NCI-H345 (cell line): ENCODE data around the gene CRYBB3.
"Not testable (repeated sequence)": the region's sequence is repeated elsewhere in the genome, so short reads cannot be mapped to it uniquely, and the experiment has no call there.

Source experiments
- DNase-seq: peaks from one replicate; lab custom pipeline; 2025; lab: John Stamatoyannopoulos, UW

CRYBB3 gene

DNA sequence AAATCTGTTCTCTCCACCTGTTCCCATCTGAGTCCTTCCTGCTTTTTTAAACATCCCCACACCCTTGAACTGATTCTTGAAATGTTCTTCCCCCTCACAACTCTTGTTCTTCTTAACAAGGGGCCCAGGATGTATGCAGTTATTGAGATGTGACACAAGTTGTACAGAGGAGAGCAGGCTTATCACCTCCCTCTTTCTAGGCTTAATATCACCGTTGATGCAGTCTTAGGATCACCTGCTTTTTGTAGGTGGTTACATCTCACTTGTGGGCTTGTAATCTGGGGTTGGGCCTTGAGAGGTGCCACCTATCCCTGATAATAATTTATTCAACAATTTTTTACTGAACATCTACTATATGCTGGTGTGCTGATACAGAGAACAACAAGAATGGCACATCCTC, 6.2 kb downstream of the CRYBB3 start:
- DNase-seq: no peak

- DNase-seq: no peak
Measured at GRCh38 chr22:25206998-25207397, 7.3 kb downstream of the CRYBB3 start.

GRCh38 chr22:25207553-25208157, 8.0 kb downstream of the CRYBB3 start:
- no peak for DNase-seq

DNA sequence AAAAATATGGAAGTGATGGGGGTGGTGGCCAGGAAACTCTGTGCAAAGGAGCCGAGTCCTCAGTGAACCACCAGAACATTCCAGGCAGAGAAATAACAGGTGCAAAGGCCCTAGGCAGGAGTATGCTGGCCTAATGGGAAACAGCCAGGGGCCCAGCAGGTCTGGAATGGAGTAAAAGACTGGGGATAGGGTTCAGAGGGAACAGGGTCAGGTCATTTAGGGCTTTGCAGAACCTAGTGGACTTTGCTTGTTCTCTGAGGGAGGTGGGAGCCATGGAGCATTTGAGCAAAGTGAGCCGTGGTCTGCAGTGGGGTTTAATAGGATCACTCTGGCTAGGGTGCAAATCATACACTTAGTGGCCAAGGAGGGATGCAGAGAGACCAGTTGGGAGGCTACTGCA, 8.7 kb downstream of the CRYBB3 start:
- DNase-seq: no peak

DNA sequence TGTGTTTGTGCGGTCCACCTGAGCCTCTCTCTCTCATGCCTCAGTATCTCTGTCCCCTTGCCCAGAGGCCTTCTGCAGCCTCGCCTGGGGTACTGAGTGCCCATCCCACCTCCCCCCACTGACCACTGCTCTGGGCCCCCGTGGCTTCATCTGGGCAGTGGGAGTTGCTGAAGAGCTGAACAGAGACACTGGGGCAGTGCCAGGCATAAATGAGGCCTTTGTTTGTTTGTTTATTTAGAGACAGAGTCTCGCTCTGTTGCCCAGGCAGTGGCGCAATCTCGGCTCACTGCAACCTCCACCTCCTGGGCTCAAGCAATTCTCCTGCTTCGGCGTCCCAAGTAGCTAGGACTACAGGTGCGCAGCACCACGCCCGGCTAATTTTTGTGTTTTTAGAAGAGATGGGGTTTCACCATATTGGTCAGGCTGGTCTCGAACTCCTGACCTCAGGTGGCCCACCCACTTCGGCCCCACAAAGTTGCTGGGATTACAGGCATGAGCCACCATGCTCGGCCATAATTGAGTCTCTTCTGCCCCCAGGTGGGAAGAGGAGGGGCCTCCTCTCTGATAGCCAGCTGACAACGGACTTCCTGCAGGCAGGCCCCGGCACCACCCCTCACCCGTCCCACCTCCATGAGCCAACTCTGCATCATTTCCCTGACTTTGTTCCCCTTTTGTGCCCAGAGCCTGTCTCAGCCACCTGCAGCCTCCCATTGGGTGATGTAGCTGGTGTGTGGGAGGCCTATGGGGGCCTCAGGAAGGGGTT, 9.3 kb downstream of the CRYBB3 start:
- DNase-seq: no peak

GRCh38 chr22:25210793-25211192, 11.1 kb downstream of the CRYBB3 start:
- DNase-seq: no peak

DNA sequence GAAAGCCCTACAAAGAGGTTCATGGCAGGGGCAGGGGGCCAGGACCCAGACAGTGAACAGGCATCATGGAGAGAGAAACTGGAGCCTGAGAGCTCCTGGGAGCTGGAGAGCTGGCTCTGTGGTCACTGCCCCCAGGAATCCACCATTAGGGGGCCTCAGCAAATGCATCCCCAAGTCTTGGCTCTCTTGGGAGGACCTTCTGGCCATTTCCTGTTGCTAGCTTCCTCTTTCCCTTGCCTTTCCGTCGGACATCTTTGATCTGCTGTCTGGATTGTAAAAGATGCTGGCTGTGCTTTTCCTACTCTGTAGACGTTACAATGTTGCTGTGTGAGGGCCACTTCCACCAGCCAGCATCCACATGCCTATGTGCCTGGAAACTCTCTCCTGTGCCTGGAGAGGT, 12.7 kb downstream of the CRYBB3 start:
- no peak for DNase-seq

- DNase-seq: no peak
Measured at GRCh38 chr22:25213221-25213620, 13.6 kb downstream of the CRYBB3 start.

GRCh38 chr22:25216230-25216629, 16.6 kb downstream of the CRYBB3 start:
- DNase-seq: no peak

GRCh38 chr22:25219211-25219689, 19.6 kb downstream of the CRYBB3 start, which contains the start of gene CRYBB2:
Gene CRYBB2 (plus strand): TSS chr22:25219639. CDS start chr22:25221430, 1,791 bp downstream.
- DNase-seq: no peak

DNA sequence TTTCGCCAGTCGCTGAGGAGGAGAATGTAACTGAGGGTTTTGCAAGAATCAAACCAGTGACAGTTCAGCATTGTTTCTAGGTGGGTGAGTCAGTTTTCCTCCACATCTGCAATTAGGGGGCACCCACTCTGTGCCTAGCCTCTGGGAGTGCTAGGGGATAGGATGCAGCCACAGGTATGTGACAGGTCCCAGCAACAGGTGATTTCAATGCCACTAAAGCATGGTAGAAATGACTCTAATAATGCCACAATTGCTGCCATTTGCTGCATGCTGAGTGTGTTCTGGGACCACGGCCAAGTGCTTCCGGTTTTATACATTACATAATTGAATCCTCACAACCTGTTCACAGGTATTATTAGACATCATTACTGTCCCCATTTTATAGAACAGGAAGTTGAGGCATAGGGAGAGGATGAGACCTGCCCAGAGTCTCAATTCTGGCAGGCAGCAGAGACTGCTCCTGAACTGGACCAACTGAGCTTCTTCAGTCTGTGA, 20.3 kb downstream of the CRYBB3 start:
- peak; percentile 11 for DNase-seq

GRCh38 chr22:25221790-25222189, 22.1 kb downstream of the CRYBB3 start:
- DNase-seq: no peak

GRCh38 chr22:25223269-25223850, 23.7 kb downstream of the CRYBB3 start:
- DNase-seq: no peak

DNA sequence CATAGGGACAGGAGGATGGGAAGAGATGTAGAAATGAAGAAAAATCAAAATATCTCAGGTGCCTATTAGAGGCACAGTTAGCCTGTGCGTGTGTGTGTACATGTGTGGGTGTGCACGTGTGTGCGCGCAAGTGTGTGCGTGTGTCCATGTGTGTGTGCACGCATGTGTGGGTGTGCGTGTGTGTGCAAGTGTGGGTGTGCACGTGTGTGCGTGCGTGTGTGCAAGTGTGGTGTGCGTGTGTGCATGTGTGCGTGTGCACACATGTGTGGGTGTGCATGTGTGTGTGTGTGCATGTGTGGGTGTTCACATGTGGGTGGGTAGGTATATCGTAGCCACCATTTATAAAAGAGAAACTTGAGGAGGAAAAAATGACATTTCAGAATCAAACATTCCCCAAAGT, 29.2 kb downstream of the CRYBB3 start:
- DNase-seq: no peak

DNA sequence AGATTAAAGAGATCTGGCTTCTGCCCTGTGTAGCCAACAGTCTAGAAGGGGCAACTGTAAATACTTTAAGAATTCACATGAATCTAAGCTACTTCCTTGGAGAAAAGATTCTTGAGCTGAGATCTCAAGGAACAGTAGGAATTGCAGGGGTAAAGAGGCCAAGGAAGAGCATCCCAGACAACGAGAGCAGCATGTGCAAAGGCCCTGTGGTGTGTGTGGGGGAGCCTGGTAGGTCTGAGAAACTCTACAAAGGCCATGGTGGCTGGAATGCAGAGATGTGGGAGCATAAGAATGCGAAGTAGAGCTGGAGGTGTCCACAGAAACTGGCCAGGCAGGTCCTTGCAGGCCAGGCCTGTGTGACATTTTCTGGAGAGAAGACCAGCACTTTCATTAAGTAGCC, 31.1 kb downstream of the CRYBB3 start:
- DNase-seq: not testable (repeated sequence)

DNA sequence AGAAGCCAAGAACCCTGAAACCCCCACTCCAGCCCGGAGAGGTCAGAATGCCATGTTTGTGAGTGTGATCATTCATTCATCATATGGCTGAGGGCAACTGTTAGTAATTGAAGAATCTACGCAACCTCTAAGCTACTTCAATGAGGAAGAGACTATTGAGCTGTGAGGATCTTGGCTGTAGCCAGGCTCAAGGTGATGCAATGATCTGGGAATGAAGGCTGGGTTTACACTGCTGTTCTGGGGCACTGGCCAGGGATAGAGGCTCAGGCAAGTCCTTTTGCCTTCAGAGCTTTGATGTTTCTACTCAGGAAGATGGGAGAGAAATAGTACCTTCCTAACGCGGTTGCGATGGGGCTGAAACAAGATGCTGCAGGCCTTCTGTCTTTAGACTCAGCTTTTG, 32.6 kb downstream of the CRYBB3 start:
- no peak for DNase-seq

- not testable (repeated sequence) for DNase-seq
Measured at GRCh38 chr22:25233706-25234105, 34.0 kb downstream of the CRYBB3 start.

DNA sequence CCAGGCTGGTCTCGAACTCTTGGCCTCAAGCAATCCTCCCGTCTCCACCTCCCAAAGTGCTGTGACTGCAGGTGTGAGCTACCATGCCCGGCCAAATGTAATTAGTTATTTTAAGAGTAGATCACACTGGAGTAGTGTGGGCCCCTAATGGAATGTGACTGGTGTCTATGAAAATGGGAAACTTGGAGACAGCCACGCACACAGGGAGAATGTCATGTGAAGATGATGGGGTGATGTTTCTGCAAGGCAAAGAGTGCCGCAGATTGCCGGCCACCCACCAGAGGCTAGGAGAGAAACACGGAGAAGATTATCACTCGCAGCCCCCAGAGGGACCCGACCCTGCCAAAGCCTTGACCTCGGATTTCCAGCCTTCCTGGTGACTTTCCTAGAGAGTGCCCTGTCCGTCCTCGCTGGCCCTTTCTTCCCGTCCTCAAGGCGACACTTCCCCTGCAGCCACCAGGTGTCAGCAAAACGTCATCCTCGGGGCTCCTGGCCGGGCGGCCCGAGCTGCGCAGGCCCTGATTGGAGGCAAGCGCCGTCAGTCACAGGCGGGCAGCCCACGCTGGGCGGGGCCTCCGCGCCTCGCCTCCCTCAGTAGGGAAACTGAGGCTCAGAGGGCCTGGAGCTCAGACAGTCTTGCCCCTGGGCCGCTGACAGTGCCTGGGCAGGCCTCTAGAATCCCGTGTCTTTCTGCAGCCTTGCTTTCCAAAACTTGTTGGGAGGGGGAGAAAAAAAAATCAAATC, 36.1 kb downstream of the CRYBB3 start:
- DNase-seq: peak; percentile 83

DNA sequence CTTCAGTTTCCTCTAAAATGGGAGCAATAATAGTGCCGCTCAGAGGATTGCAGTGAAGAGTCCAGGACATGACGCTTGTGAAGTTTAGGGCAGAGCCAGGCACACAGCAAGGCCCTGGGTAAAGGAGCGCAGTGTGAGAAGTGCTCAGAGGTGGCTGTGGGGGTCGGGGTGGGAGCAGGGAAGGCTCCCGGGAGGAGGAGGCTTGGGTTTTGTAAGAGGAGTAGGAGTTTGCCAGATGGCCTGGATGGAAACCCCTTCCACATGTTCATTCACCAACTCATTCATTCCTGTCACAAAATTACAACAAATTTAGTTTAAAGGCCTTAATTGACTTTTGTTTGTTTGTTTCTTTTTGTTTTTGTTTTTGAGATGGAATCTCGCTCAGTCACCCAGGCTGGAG, 36.8 kb downstream of the CRYBB3 start:
- no peak for DNase-seq

- no peak for DNase-seq
Measured at GRCh38 chr22:25237503-25237902, 37.8 kb downstream of the CRYBB3 start.

DNA sequence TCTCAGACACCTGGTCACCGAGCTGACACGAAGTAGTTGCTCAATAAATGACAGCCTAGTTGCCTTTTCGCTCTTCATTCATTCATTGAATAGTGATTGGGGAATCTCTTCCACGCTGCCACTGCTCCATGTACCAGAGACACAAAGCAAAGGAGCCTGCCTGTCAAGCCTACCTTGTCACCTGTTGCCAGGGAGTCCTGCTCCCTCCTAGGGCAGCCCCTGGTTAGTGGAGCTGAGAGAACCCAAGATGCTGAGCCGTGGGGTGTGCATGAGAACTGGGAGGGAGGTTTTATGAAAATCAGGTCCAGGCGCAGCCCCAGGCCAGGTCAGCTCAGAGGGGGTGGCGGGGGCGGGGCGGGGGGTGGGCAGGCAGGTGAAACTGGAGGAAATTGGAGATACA, 38.4 kb downstream of the CRYBB3 start:
- DNase-seq: not testable (repeated sequence)

DNA sequence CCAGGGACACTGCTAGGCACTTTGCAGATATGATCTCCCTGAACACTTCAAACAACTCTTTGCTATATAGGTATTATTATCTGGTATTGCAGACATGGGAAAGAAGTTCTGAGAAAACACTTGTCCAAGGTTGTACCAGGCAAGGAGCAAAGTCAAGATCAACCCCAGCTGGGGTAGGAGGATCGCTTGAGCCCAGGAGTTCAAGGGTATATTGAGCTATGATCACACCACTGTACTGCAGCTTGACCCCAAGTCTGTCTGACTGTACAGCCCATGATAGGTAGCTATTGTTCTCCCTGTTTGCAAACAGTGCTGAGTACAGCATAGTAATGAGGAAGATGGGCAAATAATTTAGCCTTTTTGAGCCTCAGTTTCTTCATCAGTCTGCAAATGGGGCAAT, 55.5 kb downstream of the CRYBB3 start:
- not testable (repeated sequence) for DNase-seq
